GM23338 (cell line): ENCODE measurements around the gene SSNA1. TPM values are rescaled to one million over a fixed set of nuclear protein-coding genes. Genes with fewer than 3 reads are reported as not detected.
A peak's percentile ranks its signal among the peaks of the same experiment; 100 is the strongest.

Experiments
- ATAC-seq: fragments of 200-7000 bp; cut with Tn5 transposase; 3 replicates; pipeline ENCODE4 v1.9.1; 2020
- DNase-seq: peaks from one replicate; pipeline ENCODE4 v3.0.0-alpha.2; 2015; ENCODE audit warnings: low spot score
- H2AFZ ChIP-seq: fragments of 200-600 bp; sonication (generic); 2 replicates; pipeline ENCODE4 v1.8.0; 2016; ENCODE audit warnings: antibody characterized with exemption, mild to moderate bottlenecking, moderate library complexity
- H3F3A ChIP-seq: fragments of 200-600 bp; sonication (generic); replicated peaks from 2 replicates; pipeline ENCODE4 v1.8.0; 2017; ENCODE audit warnings: antibody characterized with exemption, mixed run types, low read depth
- H3K27ac ChIP-seq: fragments of 200-600 bp; sonication (generic); 2 replicates; pipeline ENCODE4 v1.6.1; 2016; ENCODE audit warnings: low read depth
- H3K27me3 ChIP-seq: fragments of 200-600 bp; sonication (generic); 2 replicates; pipeline ENCODE4 v1.8.0; 2016; ENCODE audit warnings: mild to moderate bottlenecking, mixed run types, moderate library complexity; ENCODE audit not compliant: insufficient read depth
- H3K36me3 ChIP-seq: fragments of 200-600 bp; sonication (generic); 2 replicates; pipeline ENCODE4 v1.8.0; 2016; ENCODE audit warnings: mild to moderate bottlenecking; ENCODE audit not compliant: insufficient read depth
- H3K4me1 ChIP-seq: fragments of 200-600 bp; sonication (generic); 2 replicates; pipeline ENCODE4 v1.8.0; 2016; ENCODE audit warnings: mild to moderate bottlenecking, moderate library complexity; ENCODE audit not compliant: insufficient read depth
- H3K4me2 ChIP-seq: fragments of 200-600 bp; sonication (generic); 2 replicates; pipeline ENCODE4 v1.7.1; 2017; ENCODE audit warnings: mixed run types
- H3K4me3 ChIP-seq: fragments of 200-600 bp; sonication (generic); 2 replicates; pipeline ENCODE4 v1.6.1; 2016; ENCODE audit warnings: mixed run types
- H3K79me2 ChIP-seq: fragments of 200-600 bp; sonication (generic); replicated peaks from 2 replicates; pipeline ENCODE4 v1.8.0; 2017; ENCODE audit warnings: mild to moderate bottlenecking; ENCODE audit not compliant: insufficient read depth
- H3K9me2 ChIP-seq: fragments of 200-600 bp; sonication (generic); 2 replicates; pipeline ENCODE4 v1.8.0; 2017; ENCODE audit not compliant: insufficient read depth
- H4K20me1 ChIP-seq: fragments of 200-600 bp; sonication (generic); replicated peaks from 2 replicates; pipeline ENCODE4 v1.8.0; 2017; ENCODE audit warnings: mild to moderate bottlenecking; ENCODE audit not compliant: insufficient read depth
- H3K27ac Mint-ChIP-seq: 2 replicates; pipeline ENCODE4 v1.8.0; 2020; ENCODE audit warnings: inconsistent platforms, mild to moderate bottlenecking, moderate library complexity, mixed read lengths
- H3K27me3 Mint-ChIP-seq: 3 replicates; pipeline ENCODE4 v1.8.0; 2022; ENCODE audit warnings: low read depth, mild to moderate bottlenecking, moderate library complexity, mixed read lengths, inconsistent platforms; ENCODE audit not compliant: insufficient read depth, poor library complexity
- H3K36me3 Mint-ChIP-seq: 3 replicates; pipeline ENCODE4 v1.8.0; 2021; ENCODE audit warnings: low read depth, mild to moderate bottlenecking, inconsistent platforms, moderate library complexity, mixed read lengths
- H3K4me1 Mint-ChIP-seq: 3 replicates; pipeline ENCODE4 v1.8.0; 2020; ENCODE audit warnings: mild to moderate bottlenecking, inconsistent platforms, mixed read lengths
- H3K4me3 Mint-ChIP-seq: 3 replicates; pipeline ENCODE4 v1.8.0; 2021; ENCODE audit warnings: moderate library complexity, mild to moderate bottlenecking, inconsistent platforms, mixed read lengths
- H3K9me3 Mint-ChIP-seq: 3 replicates; pipeline ENCODE4 v1.8.0; 2020; ENCODE audit warnings: moderate library complexity, mild to moderate bottlenecking, inconsistent platforms, mixed read lengths
- CREB1 ChIP-seq: fragments of 250-450 bp; sonication (Bioruptor Pico); IDR thresholded peaks from 2 replicates; pipeline ENCODE4 v1.5.0; 2020; ENCODE audit warnings: low read depth, mild to moderate bottlenecking, moderate library complexity
- CTCF ChIP-seq, 2 experiments: fragments of 200-600 bp in 1 of 2; sonication (generic) in 1 of 2; conservative IDR thresholded peaks; 2 replicates each; pipeline versions ENCODE4 v1.5.1 to v1.6.1; 2016 to 2017; ENCODE audit warnings: antibody characterized with exemption in 2 of 2, low read depth in 2 of 2, mild to moderate bottlenecking in 2 of 2, moderate library complexity in 1 of 2
- ETS1 ChIP-seq: IDR thresholded peaks from 2 replicates; pipeline ENCODE4 v1.6.1; 2016; ENCODE audit warnings: antibody characterized with exemption
- EZH2 ChIP-seq: fragments of 200-600 bp; sonication (generic); IDR thresholded peaks from one replicate; pipeline ENCODE4 v1.8.0; 2017; ENCODE audit warnings: antibody characterized with exemption, mild to moderate bottlenecking, low read depth; ENCODE audit not compliant: unreplicated experiment
- EZH2phosphoT487 ChIP-seq: fragments of 200-600 bp; sonication (generic); IDR thresholded peaks from one replicate; pipeline ENCODE4 v1.8.1; 2018; ENCODE audit warnings: antibody characterized with exemption; ENCODE audit not compliant: unreplicated experiment
- JUNB ChIP-seq: IDR thresholded peaks from one replicate; pipeline ENCODE4 v1.6.1; 2016; ENCODE audit warnings: antibody characterized with exemption; ENCODE audit not compliant: unreplicated experiment
- NANOG ChIP-seq: IDR thresholded peaks from 2 replicates; pipeline ENCODE4 v1.6.1; 2016; ENCODE audit warnings: antibody characterized with exemption, borderline replicate concordance
- POLR2AphosphoS5 ChIP-seq: IDR thresholded peaks from 2 replicates; pipeline ENCODE4 v1.6.1; 2016; ENCODE audit warnings: antibody characterized with exemption, low read depth
- REST ChIP-seq: IDR thresholded peaks from one replicate; pipeline ENCODE4 v1.6.1; 2018; ENCODE audit warnings: antibody characterized with exemption; ENCODE audit not compliant: unreplicated experiment
- STAT1 ChIP-seq: IDR thresholded peaks from one replicate; pipeline ENCODE4 v1.6.1; 2016; ENCODE audit warnings: antibody characterized with exemption; ENCODE audit not compliant: unreplicated experiment
- ZNF114 ChIP-seq: fragments of 250-450 bp; sonication (Bioruptor Pico); IDR thresholded peaks from 2 replicates; pipeline ENCODE4 v1.5.0; 2020; ENCODE audit warnings: mild to moderate bottlenecking, moderate library complexity
- ZNF331 ChIP-seq: fragments of 250-450 bp; sonication (Bioruptor Pico); IDR thresholded peaks from 2 replicates; pipeline ENCODE4 v1.5.0; 2020; ENCODE audit warnings: low read depth, mild to moderate bottlenecking, moderate library complexity
- ZNF462 ChIP-seq: fragments of 250-450 bp; sonication (Bioruptor Pico); IDR thresholded peaks from 2 replicates; pipeline ENCODE4 v1.5.0; 2020; ENCODE audit warnings: mild to moderate bottlenecking, moderate library complexity
- polyA plus RNA-seq: library from polyadenylated mRNA; unstranded; fragments of >200 nt; fragmentation: Nextera tagmentation; extraction: Ambion mirVana; gene quantifications from 2 replicates; pipeline ENCODE4 v1.2.1, GENCODE V29; 2016
- total RNA-seq: library from RNA; depleted of rRNA; stranded (reverse); fragments of >200 nt; shearing (Covaris generic); gene quantifications from 2 replicates; pipeline ENCODE4 v1.2.3, GENCODE V29; 2014

The SSNA1 gene
- total and polyA plus RNA-seq, 2 experiments from 2014 or later = 132 to 154 TPM

GRCh38 chr9:137168904-137169856, 19.3 kb upstream of the SSNA1 start:
- Mint-ChIP-seq H3K27ac (no peak overlapping the region), H3K36me3 (no peaks in the 10 kb centered on the region), H3K4me1 (peaks cover 5% of the 10 kb centered on the region; the same call in 2 of the 3 replicates), H3K27me3 (peaks cover 63% of the 10 kb centered on the region), H3K4me3 (peak overlapping the region; percentile 70), H3K9me3 (no peaks in the 10 kb centered on the region)
- peak; percentile 89 for DNase-seq
- Histone ChIP-seq H3K4me2 (peak overlapping the region; percentile 82), H3K4me1 (no peaks in the 10 kb centered on the region; the same call in 1 of the 2 replicates), H4K20me1 (no peaks in the 10 kb centered on the region), H3F3A (no peaks in the 10 kb centered on the region), H3K27me3 (peaks cover 66% of the 10 kb centered on the region), H3K36me3 (no peaks in the 10 kb centered on the region), H3K4me3 (peak overlapping the region; percentile 55), H3K27ac (no peak overlapping the region), H3K79me2 (no peaks in the 10 kb centered on the region), H2AFZ (peak overlapping the region; percentile 69; the same call in 1 of the 2 replicates), H3K9me2 (no peaks in the 10 kb centered on the region)
- no peak for TF ChIP-seq ZNF114 (CRISPR knock-in tag)
- TF ChIP-seq ETS1 = no peak
- TF ChIP-seq NANOG = no peak
- no peak for TF ChIP-seq EZH2
- TF ChIP-seq STAT1 = no peak
- TF ChIP-seq POLR2AphosphoS5 = peak; percentile 31; the same call in 1 of the 2 replicates
- no peak for TF ChIP-seq REST
- TF ChIP-seq CTCF (conservative IDR thresholded peaks at IDR 0.05; ENCODE audit: low read depth in 2 of 2) = no peak
- no peak for TF ChIP-seq ZNF331 (CRISPR knock-in tag)
- no peak for TF ChIP-seq CREB1 (CRISPR knock-in tag)
- TF ChIP-seq JUNB = no peak
- peak; percentile 22 for TF ChIP-seq EZH2phosphoT487
- no peak for TF ChIP-seq ZNF462 (CRISPR knock-in tag)
- peak; percentile 69 for ATAC-seq
